GM19452 (cell line): ENCODE results near the gene PAX2.

Experiments
- ATAC-seq: cut with Tn5 transposase; IDR thresholded peaks from one replicate; pipeline ENCODE4 v1.9.1; 2021; ENCODE audit not compliant: unreplicated experiment

Gene PAX2

DNA sequence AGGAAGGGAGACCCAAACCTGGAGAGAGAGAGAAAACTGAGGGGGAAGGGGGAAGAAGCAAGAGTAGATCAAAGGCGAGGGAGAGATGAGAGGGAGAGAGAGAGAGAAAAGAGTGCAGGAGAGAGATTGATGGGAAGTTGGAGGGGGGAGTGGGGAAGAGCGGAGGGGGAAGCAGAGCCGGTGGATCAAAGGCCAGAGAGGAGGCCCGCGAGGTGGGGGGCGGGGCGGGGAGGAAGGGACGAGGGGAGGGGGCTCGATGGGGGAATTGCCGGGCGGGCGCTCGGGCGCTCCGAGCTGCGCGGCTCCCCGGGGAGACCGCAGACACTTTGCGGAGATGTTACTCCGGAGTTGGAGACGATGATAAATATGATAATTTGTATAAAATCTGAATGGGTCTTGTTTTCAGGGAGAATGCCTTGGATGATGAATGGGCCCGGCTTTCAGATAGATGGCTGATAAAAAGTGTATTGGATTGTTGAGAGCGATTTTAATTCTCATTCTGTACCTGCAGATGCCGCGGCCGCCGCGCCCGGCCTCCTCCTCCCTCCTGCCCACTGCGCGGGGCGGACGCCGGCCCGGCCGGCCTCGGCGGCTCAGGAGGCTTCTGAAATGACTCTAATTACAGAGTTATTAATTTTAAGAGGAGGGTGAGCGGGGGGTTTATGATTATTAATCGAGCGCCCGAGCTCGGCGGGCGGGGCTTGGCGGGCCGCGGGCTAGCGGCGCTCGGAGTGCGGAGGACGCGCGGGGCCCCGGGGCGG is 21.4 kb upstream of the PAX2 start:
- ATAC-seq: no peak

DNA sequence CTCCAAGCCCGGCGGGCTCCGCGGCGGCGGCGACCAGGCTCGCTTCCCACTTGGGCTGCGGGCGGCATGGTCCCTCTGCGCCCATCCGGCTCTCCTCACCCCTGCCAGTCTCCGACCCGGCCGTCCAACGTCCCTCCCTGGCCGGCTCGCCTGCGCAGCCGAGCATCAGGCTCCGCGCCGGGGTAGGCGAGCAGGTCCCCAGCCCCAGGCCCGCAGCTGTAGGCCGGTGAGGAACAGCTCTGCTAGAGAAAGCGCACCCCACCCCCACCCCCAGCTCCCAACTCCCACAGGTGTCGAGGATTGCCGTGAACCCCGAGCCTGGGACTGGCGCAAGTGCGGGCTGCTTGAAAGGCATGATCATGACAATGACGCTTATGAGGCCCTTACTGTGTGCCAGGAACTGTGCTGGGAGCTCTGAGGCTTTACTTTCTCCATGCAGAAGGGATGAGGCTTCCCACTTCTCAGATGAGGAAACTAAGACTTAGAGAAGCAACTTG is 20.8 kb upstream of the PAX2 start:
- no peak for ATAC-seq

DNA sequence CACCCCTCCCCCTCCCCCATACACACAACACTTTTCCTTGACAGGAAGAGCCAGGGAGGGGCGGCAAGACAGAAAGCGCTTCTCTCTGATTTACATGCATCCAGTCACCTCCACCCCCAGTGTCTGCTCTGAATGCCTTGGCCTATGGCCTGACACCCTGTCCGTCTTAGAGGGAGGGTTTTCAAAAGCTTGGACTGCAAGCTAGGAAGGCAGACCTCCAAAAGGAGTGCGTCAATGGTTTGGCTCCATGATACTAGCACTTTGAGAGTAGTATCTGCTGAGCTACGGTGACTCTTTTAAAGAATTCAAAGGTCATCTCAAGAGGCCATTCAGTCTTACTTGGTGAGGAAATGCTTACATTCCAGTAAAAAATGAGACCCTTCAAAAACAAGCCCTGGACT is 20.3 kb upstream of the PAX2 start:
- ATAC-seq: no peak

DNA sequence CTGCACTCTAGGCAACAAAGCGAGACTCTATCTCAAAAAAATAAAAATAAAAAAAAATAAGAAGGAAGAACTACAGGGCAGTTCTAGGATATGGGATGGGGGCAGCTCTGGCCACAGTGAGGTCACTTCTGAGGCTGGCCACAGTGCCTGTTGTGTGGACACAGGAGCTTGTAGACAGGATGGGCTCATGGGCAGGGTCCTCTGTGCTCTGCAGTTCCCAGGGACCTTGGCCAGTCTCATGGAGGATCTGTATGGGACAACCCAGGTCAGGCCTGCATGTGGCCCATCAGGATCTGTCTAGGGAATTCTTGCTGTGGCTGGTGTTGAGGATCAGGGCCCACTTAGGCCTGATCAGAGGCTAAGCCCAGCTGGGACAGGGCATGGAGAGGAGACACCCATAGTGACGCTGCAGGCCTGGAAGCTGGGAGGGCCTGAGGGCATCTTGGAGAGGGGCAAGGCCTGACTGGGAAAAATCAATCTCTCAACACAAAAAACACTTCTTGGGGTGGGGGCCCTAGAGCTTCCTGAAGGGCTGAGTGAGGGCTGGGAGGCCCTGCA is 19.4 kb upstream of the PAX2 start:
- ATAC-seq: no peak

DNA sequence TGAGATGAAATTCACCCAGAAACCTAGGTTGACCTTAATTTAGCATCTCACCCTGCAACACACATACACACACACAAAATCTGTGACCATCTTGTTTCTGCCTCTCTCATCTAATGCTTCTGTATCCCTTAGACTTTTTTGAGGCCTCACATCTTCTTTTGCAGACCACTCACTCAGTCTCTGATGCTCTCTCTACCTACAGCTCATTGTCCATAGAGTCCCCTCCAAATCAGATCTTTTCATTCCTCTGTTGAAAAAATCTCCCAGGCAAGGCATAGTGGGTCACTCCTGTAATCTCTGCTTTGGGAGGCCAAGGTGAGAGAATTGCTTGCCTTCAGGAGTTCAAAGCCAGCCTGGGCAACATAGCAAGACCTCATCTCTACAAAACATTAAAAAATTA is 17.6 kb upstream of the PAX2 start:
- no peak for ATAC-seq

DNA sequence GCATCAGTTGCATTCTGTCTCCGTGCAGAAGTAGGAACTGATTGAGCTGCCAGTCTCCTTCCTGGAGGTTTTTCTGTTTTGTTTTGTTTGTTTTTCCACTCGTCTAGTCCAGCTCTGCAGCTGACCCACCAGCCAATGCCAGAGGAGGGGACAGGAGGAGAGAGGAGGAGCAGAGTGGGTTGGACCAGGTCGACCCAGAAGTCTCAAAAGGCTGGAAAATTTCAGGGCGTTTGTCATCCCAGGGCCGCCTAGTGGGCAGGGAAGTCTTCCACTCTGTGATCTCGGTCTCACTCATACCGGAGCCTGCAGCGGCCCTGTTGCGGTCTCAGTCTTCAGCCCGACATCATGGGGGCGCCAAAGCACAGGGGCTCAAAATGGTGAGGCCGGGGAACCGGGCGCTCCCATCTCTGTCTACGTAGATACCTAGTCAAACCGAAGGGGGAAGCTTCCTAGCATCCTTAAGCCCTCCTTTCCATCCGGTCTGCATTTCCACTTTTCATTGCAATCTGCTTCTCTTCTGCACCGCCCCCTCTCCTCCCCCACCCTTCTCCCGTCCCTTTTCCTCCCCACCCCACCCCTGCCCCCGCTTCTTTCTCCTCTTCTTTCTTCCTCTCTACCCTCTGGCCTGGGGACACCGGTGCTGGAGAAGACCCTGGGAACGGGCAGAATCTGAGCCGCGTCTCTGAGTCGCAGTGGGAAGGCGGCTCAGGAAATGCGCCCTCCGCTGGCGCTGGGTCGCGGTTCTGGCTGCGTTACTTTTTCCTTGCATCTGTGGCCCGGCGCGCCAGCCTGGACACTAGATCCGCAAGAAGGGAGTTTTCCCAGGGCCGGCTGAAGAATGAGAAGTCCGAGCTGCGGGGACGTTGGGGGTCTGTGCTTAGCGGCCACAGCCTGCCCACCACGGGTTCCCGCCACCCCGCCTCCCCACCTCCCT is 16.2 kb upstream of the PAX2 start:
- ATAC-seq: no peak

DNA sequence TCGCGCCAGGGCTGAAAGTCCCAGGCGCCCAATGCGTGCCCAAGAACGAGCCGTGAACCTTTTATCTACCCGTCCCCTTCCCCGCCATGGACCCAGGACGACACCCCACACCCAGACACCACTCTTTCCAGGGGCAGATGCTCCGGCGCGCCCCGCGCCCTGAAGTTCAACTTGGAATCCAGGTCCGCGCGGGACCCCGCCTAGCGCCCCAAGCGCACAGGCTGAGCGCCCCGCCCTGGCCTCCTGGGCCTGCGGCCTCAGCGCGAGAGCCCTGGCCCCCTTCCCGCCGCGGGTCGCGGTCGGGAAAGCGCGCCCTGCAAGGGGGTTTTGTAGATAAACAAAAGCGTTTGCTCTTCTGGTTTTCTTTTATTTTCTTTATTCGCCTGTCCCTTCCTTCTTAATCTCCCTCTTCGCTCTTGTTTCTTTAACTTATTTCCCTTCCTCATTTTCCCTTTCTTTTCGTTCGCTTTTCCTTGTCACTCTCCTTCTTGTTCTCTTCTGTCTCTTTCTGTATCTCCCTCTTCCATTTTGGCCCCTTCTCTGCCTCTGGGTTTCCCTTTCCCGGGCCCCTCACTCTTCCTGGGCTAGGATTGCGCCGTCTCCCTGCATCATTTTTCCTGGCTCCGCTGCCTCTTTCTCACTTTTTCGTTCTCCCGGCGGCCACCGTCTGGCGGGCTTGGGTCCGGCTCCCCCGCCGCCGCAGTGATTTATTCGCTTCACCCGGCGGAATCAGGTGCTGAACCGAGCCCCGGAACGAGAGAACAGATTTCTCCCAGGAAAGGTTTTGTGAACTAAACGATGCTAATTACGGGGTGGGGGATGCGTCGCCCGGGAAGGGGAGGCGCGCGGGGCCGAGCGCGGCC is 15.3 kb upstream of the PAX2 start:
- ATAC-seq: no peak

DNA sequence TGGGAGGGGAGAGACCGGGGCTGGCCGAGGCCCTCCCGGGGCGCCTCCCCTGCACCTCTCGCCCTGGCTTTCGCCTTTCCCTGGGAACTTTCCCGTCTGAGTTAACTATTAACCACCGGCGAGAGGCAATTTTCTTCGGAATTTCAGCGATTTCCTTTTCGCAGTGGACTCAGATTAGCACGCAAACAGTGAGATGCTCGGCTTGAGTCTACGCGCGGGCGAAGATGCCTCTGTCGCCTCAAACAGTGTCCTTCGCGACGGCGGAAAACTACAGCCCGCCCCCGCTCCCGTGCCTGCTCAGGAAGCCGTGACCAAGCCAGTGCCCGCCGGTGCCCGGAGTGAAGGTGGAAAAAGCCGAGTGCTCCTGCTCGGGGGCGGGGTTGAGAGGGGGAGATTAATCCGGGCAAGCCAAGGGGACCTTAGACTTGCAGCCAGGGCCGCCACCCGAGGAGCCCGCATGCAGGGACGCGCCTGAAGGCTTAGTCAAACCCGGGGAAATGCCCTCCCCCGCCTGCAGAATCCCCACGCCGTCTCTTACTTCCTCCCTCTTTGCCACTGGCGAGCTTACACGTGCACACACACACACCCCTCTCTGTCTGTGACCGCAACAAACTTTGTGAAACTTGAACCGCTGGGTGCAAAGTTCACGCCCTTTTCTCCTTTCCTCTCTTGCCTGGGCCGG is 14.5 kb upstream of the PAX2 start:
- no peak for ATAC-seq

DNA sequence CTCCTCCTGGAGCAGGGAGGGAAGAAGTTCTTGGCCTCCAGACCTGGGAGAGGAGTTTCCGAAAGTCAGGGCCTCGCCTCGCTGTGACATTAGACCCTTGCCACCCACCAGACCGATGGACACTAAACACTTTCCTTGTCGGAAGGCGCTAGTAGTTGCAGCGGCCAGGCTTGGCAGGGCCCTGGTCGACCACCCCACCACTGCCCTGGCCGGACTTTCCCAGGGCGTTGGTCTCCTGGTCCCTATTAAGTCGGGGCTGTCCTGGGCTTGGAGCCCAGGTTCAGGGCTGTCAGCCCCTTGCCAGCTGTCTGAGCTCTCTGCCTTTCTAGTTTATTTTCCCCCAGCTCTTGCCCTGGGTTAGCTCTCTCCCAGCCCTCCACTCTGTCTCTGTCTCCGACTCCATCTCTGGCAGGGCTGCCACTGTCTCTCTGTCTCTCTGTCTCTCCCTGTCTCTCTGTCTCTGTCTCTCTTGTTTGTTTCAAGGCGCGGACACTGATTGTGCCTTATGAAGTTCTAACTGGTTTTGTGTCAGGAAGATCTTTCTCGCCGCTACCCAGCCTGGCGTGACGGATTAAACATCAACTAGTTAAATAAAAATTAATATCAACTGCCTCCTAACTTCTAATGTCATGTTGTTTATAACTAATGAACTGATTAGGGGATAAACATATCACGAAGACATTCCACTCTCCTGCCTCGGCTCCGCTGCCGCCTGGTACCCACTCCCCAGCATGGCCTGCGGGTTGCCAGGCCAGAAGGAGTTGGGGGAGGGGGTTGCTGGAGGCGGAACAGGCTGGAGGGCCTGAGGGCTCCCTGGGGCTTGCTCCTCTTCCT is 13.8 kb upstream of the PAX2 start:
- ATAC-seq: no peak

DNA sequence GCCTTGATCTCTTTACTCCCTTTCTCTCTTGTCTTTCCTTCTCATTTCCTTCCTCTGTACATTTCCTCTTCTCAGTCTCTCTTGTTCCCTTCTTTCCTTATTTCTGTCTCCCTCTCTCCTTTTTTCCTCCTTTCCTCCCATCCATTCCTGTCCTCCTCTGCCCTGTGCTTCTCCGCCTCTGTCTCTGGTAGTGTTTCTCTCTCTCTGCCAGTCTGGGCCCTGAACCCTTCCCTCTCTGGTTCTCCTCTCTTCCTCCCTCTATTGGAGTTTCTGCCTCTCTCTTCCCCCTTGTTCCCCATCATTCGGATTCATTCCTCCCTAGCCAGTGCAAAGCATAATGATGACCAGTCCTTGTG is 13.2 kb upstream of the PAX2 start:
- no peak for ATAC-seq

DNA sequence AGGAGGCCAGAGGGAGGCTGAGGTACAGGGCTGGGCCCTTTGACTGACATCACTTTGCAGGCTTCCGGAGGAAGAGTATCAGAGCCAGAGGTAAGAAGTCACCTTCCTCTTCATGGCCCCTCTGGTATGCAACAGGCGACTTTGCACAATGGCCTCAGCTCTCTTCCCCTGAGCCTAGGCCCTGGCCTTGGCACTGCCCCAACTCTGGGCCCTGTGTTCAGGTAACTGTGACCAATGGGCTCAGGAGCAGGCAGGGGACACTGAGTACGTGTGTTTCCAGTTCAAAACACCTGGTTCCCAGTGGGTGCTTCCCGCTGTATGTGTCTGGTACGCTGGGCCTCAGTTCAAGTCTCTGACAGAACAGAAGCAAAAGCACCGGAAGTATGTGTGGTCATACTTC is 12.1 kb upstream of the PAX2 start:
- no peak for ATAC-seq

DNA sequence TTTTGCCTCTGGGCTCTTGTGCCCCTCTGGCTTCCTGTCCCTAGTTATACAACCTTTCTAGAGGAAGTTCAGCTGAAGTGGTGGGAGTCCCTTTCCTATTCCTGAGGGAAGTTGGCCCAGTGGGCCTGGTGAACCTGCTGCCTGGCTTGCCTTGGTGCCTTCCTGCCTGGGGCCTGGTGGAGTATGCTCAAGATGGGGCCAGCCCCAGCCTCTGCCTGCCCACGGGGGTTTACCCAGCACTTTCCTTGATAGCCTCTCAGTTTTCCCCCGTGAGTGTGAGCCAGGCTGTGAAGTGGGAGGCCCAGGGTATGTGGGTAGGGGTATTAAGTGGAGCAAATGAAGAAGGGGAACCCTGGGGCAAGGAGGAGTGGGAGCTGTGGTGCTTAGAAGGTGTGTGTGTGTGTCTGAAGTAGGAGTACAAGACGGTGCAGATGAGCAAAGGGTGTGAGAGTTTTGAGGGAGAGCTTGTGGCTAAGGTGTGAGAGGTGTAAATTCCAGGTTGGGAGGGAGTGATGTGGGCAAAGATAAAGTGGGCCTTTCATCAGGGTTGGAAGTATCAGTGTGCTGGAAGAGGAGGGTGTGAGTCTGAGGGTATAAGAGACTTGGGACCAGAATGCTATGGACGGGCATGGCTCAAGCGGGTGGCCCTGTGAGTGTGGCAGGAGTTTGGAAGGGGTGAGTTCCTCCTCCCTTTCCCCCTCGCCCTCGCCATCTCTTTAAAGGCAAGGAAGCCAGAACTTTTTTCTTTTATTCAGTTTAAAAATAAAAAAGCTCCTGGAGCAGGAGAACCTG is 10.9 kb upstream of the PAX2 start:
- ATAC-seq: no peak

DNA sequence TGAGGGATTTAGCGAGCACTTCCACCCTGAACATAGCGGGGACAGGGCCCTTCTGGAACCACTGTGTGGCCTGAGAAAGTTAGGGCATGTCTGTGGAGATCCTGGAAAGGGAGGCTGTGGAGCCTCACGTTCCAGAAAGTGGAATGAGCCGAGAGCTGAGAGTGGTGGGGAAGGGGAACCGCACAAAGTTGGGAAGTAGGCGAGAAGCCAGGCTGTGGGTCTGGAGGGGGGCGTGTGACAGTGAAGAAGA is 10.4 kb upstream of the PAX2 start:
- ATAC-seq: no peak

DNA sequence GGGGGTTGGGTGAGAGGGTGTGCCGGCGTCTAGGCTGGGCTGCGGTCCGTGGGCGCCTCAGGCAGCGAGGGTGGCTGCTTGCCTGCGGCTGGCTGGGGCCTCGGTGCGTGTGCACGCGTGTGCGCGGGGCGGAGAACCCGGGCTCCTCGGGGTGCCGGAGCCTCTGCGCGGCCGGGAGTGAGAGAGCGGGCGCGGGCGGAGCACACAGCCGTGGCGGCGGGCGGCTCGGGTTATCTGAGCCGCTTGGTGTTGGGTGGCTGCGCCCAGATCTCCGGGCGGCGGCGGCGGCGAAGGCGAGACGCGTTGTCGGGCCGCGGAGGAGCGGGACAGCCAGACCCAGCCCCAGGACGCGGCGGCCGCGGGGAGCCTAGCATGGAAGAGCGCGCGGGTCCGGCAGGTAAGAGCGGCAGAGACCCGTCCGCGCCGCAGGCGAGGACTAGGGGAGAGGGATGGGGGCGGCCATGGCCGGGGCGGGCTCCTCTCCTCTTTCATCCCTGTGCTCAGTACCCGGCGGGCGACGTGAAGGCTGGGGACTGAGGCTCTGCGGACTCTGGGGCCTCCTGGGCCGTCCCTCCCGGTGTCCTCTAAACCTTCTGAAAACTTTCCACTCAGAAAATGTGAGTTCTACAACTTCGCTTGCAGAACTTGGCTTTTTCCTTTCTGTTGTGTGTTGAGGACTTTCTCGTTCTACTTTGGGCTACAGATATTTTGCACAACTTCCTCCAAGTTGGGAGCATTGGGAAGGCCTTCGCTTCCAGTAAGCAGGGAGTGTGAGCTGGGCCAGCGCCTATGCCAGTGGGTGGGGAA is 9.8 kb upstream of the PAX2 start:
- no peak for ATAC-seq

DNA sequence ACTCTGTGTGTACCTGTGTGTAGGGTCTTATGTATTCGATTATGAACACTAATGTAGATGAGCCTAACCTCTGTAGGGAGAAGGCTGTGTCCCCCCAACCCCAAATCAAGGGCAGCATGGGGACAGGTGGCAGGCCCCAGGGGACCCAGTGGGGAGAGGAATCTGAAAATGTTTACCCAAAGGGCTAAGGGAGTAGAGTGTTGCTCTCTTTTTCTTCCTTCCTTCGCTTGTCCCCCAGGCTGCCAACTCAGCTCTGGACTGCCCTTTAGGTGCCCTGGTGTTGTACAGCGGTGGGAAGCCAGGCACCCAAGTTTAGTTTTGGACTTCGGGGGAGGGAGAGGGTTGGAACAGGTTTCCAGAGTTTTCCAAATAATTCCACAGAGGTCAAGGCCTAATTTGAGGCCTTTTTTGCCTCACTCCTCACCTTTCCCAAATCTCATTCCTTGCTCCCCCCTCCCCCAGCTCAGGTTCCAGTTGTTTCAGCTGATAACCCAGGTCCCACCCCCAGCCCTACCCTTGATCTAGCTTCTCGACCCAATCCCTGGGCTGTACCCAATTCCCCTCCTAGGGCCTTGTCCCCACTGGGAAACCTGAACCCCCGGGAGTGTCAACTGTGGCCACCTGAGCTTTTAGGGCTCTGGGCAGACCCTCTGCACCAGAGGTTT is 9.1 kb upstream of the PAX2 start:
- ATAC-seq: no peak

DNA sequence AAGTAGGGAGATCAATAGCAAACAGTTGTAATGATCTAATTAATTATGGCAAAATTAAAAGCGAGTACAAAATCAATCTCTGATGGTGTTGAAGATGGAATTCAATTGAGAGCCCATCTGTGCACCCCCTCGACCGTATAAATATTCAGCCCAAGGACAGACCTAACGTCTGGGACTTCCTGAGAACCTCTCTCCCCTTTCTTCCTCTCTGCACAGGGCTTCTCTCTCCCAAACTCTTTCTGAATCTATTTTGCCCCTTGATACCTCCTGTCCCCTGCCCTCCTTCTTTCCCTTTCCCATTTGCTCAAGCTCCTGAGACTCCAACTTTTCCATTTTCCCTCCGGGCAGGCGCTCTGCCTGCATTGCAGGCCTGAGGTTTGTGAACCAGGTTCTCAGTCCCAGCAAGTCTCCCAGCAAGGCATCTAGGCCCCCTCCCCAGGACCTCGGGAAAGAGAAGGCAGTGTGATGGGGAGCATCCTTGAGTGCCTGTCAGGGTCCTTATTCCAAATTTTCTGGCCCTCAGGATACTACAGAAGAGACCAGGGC is 8.5 kb upstream of the PAX2 start:
- ATAC-seq: no peak

DNA sequence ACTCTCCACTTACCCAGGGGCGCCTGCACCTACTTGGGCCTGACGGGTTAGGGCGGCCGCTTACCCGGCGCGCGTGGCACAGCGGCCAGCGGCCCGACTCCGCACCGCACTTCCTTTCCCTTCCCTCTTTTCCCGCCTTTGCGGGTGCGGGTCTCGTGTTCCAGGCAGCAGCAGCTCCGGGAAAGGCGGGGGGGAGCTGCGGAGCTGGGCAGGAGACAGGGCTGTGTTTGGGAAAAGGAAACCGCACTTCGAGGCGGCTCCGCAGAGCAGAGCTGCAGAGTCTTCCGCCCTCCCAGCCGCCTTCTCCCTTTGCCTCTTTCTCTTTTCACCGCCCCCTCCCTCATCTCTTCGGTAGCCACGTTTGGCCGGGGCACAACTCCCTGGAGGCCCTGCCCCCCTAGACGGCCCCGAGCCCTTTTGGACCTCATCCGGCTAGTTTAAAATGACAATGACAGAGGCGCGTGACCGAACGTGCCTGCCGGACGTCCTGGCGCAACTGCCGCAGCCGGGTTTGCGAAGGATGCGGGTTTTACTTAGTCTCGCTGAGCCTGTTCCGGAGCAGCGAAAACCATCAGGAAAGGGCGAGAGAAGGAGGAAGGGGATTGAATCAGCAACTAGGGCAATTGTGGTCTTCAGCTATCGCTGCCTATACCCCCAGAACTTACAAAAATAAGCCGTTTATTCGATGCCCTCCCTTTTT is 7.9 kb upstream of the PAX2 start:
- no peak for ATAC-seq
